Measurements from ENCODE around the gene CHST9. TPM values are rescaled to one million over a fixed set of nuclear protein-coding genes. Genes with fewer than 3 reads are reported as not detected.

CHST9 gene
- total and polyA plus RNA-seq, 2 experiments from 2014 or later, result 9.8 to 32.7 TPM

DNA sequence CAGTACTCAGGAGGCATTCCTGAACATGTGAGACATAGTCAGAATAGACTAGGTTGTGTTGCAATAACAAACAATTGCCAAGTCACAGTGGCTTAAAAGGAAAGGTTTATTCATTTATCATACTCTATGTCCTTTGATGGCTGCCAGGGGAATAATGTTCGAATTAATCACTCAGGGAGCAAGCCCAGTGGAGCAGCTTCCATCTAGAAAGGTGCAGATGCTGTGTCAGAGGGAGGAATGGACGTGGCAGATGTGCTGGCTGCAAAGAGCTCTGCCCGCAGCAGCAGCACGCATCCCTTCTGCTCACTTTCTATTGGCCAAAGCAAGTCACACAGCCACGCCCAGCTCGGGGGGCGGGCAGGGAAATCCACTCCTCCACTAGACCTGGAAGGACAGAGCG lies 213.7 kb downstream of the CHST9 start:
- Histone ChIP-seq H4K20me1 (ENCODE audit: insufficient read depth, poor library complexity, severe bottlenecking) (no peaks in the 10 kb centered on the region), H3K9me2 (replicated peaks; ENCODE audit: insufficient read depth) (no peaks in the 10 kb centered on the region), H2AFZ (no peak overlapping the region)

DNA sequence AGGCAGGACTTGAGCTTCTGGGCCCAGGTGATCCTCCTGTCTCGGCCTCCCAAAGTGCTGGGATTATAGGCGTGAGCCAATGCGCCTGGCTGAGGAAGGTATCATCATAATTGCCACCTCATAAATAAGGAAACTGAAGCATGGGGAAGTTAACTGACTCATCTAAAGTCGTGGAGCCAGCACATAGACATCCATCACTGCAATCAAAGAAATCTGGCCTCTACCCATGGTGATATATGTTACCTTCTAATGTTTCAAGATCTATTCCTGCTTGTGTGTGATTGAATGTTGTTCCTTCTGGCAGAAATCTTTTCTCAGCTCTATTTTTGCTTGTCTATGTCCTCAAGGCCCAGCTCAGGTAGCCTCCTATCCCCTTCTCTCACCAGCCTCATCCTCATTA lies 214.5 kb downstream of the CHST9 start:
- no peaks in the 10 kb centered on the region for H4K20me1 ChIP-seq (ENCODE audit: insufficient read depth, poor library complexity, severe bottlenecking)
- H3K79me2 ChIP-seq, result no peaks in the 10 kb centered on the region
- DNase-seq (ENCODE audit: low spot score), result no peak
- H3K4me2 ChIP-seq, result no peak overlapping the region
- H3K27me3 ChIP-seq, result no peaks in the 10 kb centered on the region
- no peaks in the 10 kb centered on the region for H3K36me3 ChIP-seq (replicated peaks; ENCODE audit: insufficient read depth, low read depth)
- H3K9me3 ChIP-seq (ENCODE audit: low read depth), result no peaks in the 10 kb centered on the region
- H3K4me1 ChIP-seq (ENCODE audit: insufficient read depth), result no peaks in the 10 kb centered on the region
- 81% methylated on average over 4 of the region's 4 CpGs for WGBS (ENCODE audit: low lambda C conversion rate, missing lambda C conversion rate)
- no peak overlapping the region for H2AFZ ChIP-seq
- no peak overlapping the region for H3K4me3 ChIP-seq
- H3K9me2 ChIP-seq (replicated peaks; ENCODE audit: insufficient read depth), result no peaks in the 10 kb centered on the region
- no peak overlapping the region for H3K27ac ChIP-seq
- no peak for TF ChIP-seq EZH2phosphoT487 (IDR thresholded peaks at IDR 0.05; ENCODE audit: low read depth, severe bottlenecking, unreplicated experiment)
- no peak for TF ChIP-seq EZH2 (IDR thresholded peaks at IDR 0.05; ENCODE audit: borderline replicate concordance)
- TF ChIP-seq, protein P1, sequence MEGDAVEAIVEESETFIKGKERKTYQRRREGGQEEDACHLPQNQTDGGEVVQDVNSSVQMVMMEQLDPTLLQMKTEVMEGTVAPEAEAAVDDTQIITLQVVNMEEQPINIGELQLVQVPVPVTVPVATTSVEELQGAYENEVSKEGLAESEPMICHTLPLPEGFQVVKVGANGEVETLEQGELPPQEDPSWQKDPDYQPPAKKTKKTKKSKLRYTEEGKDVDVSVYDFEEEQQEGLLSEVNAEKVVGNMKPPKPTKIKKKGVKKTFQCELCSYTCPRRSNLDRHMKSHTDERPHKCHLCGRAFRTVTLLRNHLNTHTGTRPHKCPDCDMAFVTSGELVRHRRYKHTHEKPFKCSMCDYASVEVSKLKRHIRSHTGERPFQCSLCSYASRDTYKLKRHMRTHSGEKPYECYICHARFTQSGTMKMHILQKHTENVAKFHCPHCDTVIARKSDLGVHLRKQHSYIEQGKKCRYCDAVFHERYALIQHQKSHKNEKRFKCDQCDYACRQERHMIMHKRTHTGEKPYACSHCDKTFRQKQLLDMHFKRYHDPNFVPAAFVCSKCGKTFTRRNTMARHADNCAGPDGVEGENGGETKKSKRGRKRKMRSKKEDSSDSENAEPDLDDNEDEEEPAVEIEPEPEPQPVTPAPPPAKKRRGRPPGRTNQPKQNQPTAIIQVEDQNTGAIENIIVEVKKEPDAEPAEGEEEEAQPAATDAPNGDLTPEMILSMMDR (IDR thresholded peaks at IDR 0.05; ENCODE audit: poor library complexity), result no peak

More for the DNA sequence above, 213.7 kb downstream of the CHST9 start:
- no peaks in the 10 kb centered on the region for H3K36me3 ChIP-seq (replicated peaks; ENCODE audit: insufficient read depth, low read depth)
- no peaks in the 10 kb centered on the region for H3K27me3 ChIP-seq
- no peaks in the 10 kb centered on the region for H3K79me2 ChIP-seq
- WGBS (ENCODE audit: low lambda C conversion rate, missing lambda C conversion rate), result 91% methylated on average over 8 of the region's 8 CpGs
- DNase-seq (ENCODE audit: low spot score), result no peak
- H3K4me1 ChIP-seq (ENCODE audit: insufficient read depth), result no peaks in the 10 kb centered on the region
- no peak overlapping the region for H3K4me3 ChIP-seq
- TF ChIP-seq EZH2 (IDR thresholded peaks at IDR 0.05; ENCODE audit: borderline replicate concordance), result no peak
- TF ChIP-seq EZH2phosphoT487 (IDR thresholded peaks at IDR 0.05; ENCODE audit: low read depth, severe bottlenecking, unreplicated experiment), result no peak
- TF ChIP-seq, protein P1 (IDR thresholded peaks at IDR 0.05; ENCODE audit: poor library complexity), result no peak
- no peaks in the 10 kb centered on the region for H3K9me3 ChIP-seq (ENCODE audit: low read depth)
- H3K4me2 ChIP-seq, result no peak overlapping the region
- H3K27ac ChIP-seq, result no peak overlapping the region

DNA sequence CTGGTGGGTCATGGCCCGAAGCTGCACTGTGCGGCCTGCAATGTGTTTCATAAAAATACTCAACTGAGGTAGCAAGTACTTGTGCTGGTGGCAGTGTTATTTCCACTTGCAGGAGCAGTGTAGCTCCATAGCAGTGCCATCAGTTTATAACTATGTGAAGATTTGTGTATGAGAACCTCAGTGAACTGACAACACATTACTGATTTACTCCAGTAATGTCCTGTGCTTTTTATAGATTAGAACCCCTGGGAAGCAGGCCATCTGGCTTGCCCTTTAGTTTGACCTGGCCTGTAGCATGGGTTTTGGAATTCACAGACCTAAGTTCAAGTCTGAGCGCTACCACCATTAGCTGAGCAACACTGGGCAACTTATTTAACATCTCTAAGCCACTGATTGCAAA lies 219.9 kb downstream of the CHST9 start:
- DNase-seq (ENCODE audit: low spot score), result no peak
- no peaks in the 10 kb centered on the region for H3K36me3 ChIP-seq (replicated peaks; ENCODE audit: insufficient read depth, low read depth)
- no peaks in the 10 kb centered on the region for H4K20me1 ChIP-seq (ENCODE audit: insufficient read depth, poor library complexity, severe bottlenecking)
- TF ChIP-seq, protein P1 (IDR thresholded peaks at IDR 0.05; ENCODE audit: poor library complexity), result no peak
- no peak overlapping the region for H3K4me2 ChIP-seq
- no peaks in the 10 kb centered on the region for H3K27me3 ChIP-seq
- H3K27ac ChIP-seq, result no peak overlapping the region
- H2AFZ ChIP-seq, result no peak overlapping the region
- H3K9me3 ChIP-seq (ENCODE audit: low read depth), result no peaks in the 10 kb centered on the region
- no peaks in the 10 kb centered on the region for H3K4me1 ChIP-seq (ENCODE audit: insufficient read depth)
- H3K4me3 ChIP-seq, result no peak overlapping the region
- 95% methylated on average over 3 of the region's 3 CpGs for WGBS (ENCODE audit: low lambda C conversion rate, missing lambda C conversion rate)
- no peaks in the 10 kb centered on the region for H3K9me2 ChIP-seq (replicated peaks; ENCODE audit: insufficient read depth)
- no peaks in the 10 kb centered on the region for H3K79me2 ChIP-seq

DNA sequence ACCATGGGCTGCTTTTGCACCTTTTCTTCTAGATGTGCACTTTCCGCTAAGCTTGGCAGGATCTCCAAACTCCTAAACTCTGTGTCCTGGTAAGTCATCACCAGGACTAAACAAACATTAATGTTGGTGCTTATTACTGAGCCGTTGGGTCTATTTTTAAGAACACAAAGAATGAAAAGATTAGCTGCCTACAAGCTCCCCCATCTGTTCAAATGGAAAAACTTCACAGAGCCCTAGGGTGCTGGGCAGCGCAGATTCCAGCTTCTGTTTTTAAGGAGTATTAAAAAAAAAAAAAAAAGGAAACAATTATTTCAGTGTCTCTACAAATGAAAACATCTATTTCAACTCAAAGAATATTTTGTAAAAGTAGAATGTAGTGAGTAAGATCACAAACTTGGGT lies 221.8 kb downstream of the CHST9 start:
- no peaks in the 10 kb centered on the region for H3K79me2 ChIP-seq
- DNase-seq (ENCODE audit: low spot score), result no peak
- no peaks in the 10 kb centered on the region for H3K27me3 ChIP-seq
- WGBS (ENCODE audit: low lambda C conversion rate, missing lambda C conversion rate), result 59% methylated on average over 3 of the region's 3 CpGs
- H3K27ac ChIP-seq, result no peak overlapping the region
- TF ChIP-seq, protein P1 (IDR thresholded peaks at IDR 0.05; ENCODE audit: poor library complexity), result peak; percentile 41
- no peak for TF ChIP-seq EZH2phosphoT487 (IDR thresholded peaks at IDR 0.05; ENCODE audit: low read depth, severe bottlenecking, unreplicated experiment)
- no peaks in the 10 kb centered on the region for H4K20me1 ChIP-seq (ENCODE audit: insufficient read depth, poor library complexity, severe bottlenecking)
- no peak overlapping the region for H2AFZ ChIP-seq
- no peaks in the 10 kb centered on the region for H3K9me3 ChIP-seq (ENCODE audit: low read depth)
- no peaks in the 10 kb centered on the region for H3K4me1 ChIP-seq (ENCODE audit: insufficient read depth)
- no peaks in the 10 kb centered on the region for H3K36me3 ChIP-seq (replicated peaks; ENCODE audit: insufficient read depth, low read depth)
- H3K4me2 ChIP-seq, result no peak overlapping the region
- H3K4me3 ChIP-seq, result no peak overlapping the region
- H3K9me2 ChIP-seq (replicated peaks; ENCODE audit: insufficient read depth), result no peaks in the 10 kb centered on the region

All from hepatocyte (in vitro differentiated cells).